Activated CD4-positive, alpha-beta memory T cell treated with anti-CD3 and anti-CD28 coated beads, Interleukin-2, amount 10 ng/mL, durations not matched to agents 7 days and 5 days (primary cell): Measurements from ENCODE around the gene CALHM5. TPM values are rescaled to one million over a fixed set of nuclear protein-coding genes. Genes with fewer than 3 reads are reported as not detected.
A peak's percentile ranks its signal among the peaks of the same experiment; 100 is the strongest.

Source experiments
- CTCF ChIA-PET: fragments of 350-600 bp; sonication (Branson Sonifier 250); formaldehyde crosslinking; loops from one replicate; lab custom pipeline; 2021; ENCODE audit warnings: antibody characterized with exemption, inconsistent platforms; lab: Charles Lee
- POLR2A ChIA-PET: fragments of 350-600 bp; sonication (Branson Sonifier 250); formaldehyde crosslinking; loops from one replicate; lab custom pipeline; 2021; ENCODE audit warnings: antibody characterized with exemption; lab: Charles Lee
- DNase-seq: peaks from one replicate; pipeline ENCODE4 v3.0.0-alpha.2; 2020
- H3K27ac Mint-ChIP-seq: one replicate; pipeline ENCODE4 v1.8.0; 2021; ENCODE audit warnings: mild to moderate bottlenecking, mixed read lengths
- H3K27me3 Mint-ChIP-seq: one replicate; pipeline ENCODE4 v1.8.0; 2021; ENCODE audit warnings: mixed read lengths
- H3K36me3 Mint-ChIP-seq: one replicate; pipeline ENCODE4 v1.8.0; 2021; ENCODE audit warnings: low read depth, mixed read lengths
- H3K4me1 Mint-ChIP-seq: one replicate; pipeline ENCODE4 v1.8.0; 2021; ENCODE audit warnings: mixed read lengths
- H3K4me3 Mint-ChIP-seq: one replicate; pipeline ENCODE4 v1.8.0; 2021; ENCODE audit warnings: mild to moderate bottlenecking, mixed read lengths
- H3K9me3 Mint-ChIP-seq: one replicate; pipeline ENCODE4 v1.8.0; 2021; ENCODE audit warnings: mixed read lengths
- total RNA-seq, 2 experiments: library from RNA; stranded (reverse); gene quantifications; one replicate each; pipeline ENCODE4 v1.2.3, GENCODE V29; 2021

The CALHM5 gene
- total RNA-seq, 2 experiments from 2014 or later: not detected

GRCh38 chr6:116536216-116536621, 24.8 kb downstream of the CALHM5 start:
- Mint-ChIP-seq H3K36me3 (no peaks in the 10 kb centered on the region), H3K27me3 (peaks cover 25% of the 10 kb centered on the region), H3K4me1 (no peaks in the 10 kb centered on the region), H3K4me3 (no peak overlapping the region), H3K27ac (no peak overlapping the region), H3K9me3 (no peaks in the 10 kb centered on the region)
- POLR2A ChIA-PET: interaction anchor here (0.7 kb wide), 1 partner anchor 35 kb away, joined by 3 read pairs; the partner anchor contains the start of gene RWDD1
- CTCF ChIA-PET: interaction anchor here (0.9 to 4.5 kb wide), 7 partner anchors 18 to 267 kb away, joined by 3 to 60 read pairs (median 9); partner anchors contain the start of genes CALHM4 and TSPYL1
- no peak for DNase-seq

GRCh38 chr6:116542426-116542825, 31.0 kb downstream of the CALHM5 start:
- Mint-ChIP-seq H3K9me3 (no peaks in the 10 kb centered on the region), H3K4me3 (no peak overlapping the region), H3K4me1 (no peaks in the 10 kb centered on the region), H3K27me3 (peaks cover 40% of the 10 kb centered on the region), H3K36me3 (no peaks in the 10 kb centered on the region), H3K27ac (no peak overlapping the region)
- DNase-seq: no peak
- ChIA-PET POLR2A (interaction anchor here (0.9 kb wide), 2 partner anchors 29 to 30 kb away, joined by 3 read pairs; partner anchors contain the start of gene RWDD1), CTCF (interaction anchor here (0.9 to 2.1 kb wide), 5 partner anchors 9 to 325 kb away, joined by 3 to 10 read pairs (median 5); no protein-coding TSS in a partner anchor)

- Mint-ChIP-seq H3K27me3 (peaks cover 44% of the 10 kb centered on the region), H3K27ac (no peak overlapping the region), H3K4me3 (no peak overlapping the region), H3K36me3 (no peaks in the 10 kb centered on the region), H3K9me3 (no peaks in the 10 kb centered on the region), H3K4me1 (no peaks in the 10 kb centered on the region)
- POLR2A ChIA-PET: interaction anchor here (0.9 kb wide), 1 partner anchor 29 kb away, joined by 3 read pairs; no protein-coding TSS in a partner anchor
- DNase-seq: no peak
- CTCF ChIA-PET: interaction anchor here (1.6 kb wide), 1 partner anchor 274 kb away, joined by 5 read pairs; no protein-coding TSS in a partner anchor
Observed at GRCh38 chr6:116543149-116543548, 31.7 kb downstream of the CALHM5 start.

GRCh38 chr6:116545651-116546050, 34.2 kb downstream of the CALHM5 start, which contains the start of gene TRAPPC3L:
TRAPPC3L (minus strand) TSS chr6:116545684; CDS start chr6:116545514, 170 bp downstream.
- no peak within 1 kb of the TSS for H3K4me3 Mint-ChIP-seq
- H3K4me1 Mint-ChIP-seq: no peaks in the 10 kb centered on the region
- no peak within 1 kb of the TSS for H3K27ac Mint-ChIP-seq
- H3K27me3 Mint-ChIP-seq: peaks cover 40% of the 10 kb centered on the region
- no peak for DNase-seq
- ChIA-PET CTCF (interaction anchor here (1.2 kb wide), 1 partner anchor 258 kb away, joined by 3 read pairs; no protein-coding TSS in a partner anchor), POLR2A (no interaction called here)
- no peaks in the 10 kb centered on the region for H3K36me3 Mint-ChIP-seq
- no peaks in the 10 kb centered on the region for H3K9me3 Mint-ChIP-seq

GRCh38 chr6:116547358-116547757, 35.9 kb downstream of the CALHM5 start:
- H3K9me3 Mint-ChIP-seq: no peaks in the 10 kb centered on the region
- H3K4me1 Mint-ChIP-seq: no peaks in the 10 kb centered on the region
- ChIA-PET CTCF (interaction anchor here (1.0 kb wide), 1 partner anchor 24 kb away, joined by 3 read pairs; the partner anchor contains the start of gene RWDD1), POLR2A (no interaction called here)
- H3K27me3 Mint-ChIP-seq: peaks cover 41% of the 10 kb centered on the region
- no peaks in the 10 kb centered on the region for H3K36me3 Mint-ChIP-seq
- no peak overlapping the region for H3K27ac Mint-ChIP-seq
- no peak for DNase-seq
- no peak overlapping the region for H3K4me3 Mint-ChIP-seq

- ChIA-PET POLR2A (no interaction called here), CTCF (interaction anchor here (1.7 kb wide), 1 partner anchor 10 kb away, joined by 6 read pairs; no protein-coding TSS in a partner anchor)
- no peaks in the 10 kb centered on the region for H3K9me3 Mint-ChIP-seq
- no peak for DNase-seq
- H3K27ac Mint-ChIP-seq: no peak overlapping the region
- no peaks in the 10 kb centered on the region for H3K36me3 Mint-ChIP-seq
- no peaks in the 10 kb centered on the region for H3K4me1 Mint-ChIP-seq
- H3K27me3 Mint-ChIP-seq: peaks cover 36% of the 10 kb centered on the region
- H3K4me3 Mint-ChIP-seq: no peak overlapping the region
Observed at GRCh38 chr6:116550796-116551195, 39.4 kb downstream of the CALHM5 start.

GRCh38 chr6:116553451-116553850, 42.0 kb downstream of the CALHM5 start, which contains the start of gene CALHM4:
CALHM4 (plus strand) TSS chr6:116553751; CDS start chr6:116553794, 43 bp downstream.
- ChIA-PET CTCF (interaction anchor here (0.8 to 1.5 kb wide), 3 partner anchors 18 to 284 kb away, joined by 3 to 4 read pairs (median 3); partner anchors contain the start of gene RSPH4A), POLR2A (no interaction called here)
- H3K27me3 Mint-ChIP-seq: peaks cover 27% of the 10 kb centered on the region
- H3K4me3 Mint-ChIP-seq: no peak within 1 kb of the TSS
- no peaks in the 10 kb centered on the region for H3K9me3 Mint-ChIP-seq
- no peak for DNase-seq
- no peak within 1 kb of the TSS for H3K27ac Mint-ChIP-seq
- H3K4me1 Mint-ChIP-seq: no peaks in the 10 kb centered on the region
- H3K36me3 Mint-ChIP-seq: no peaks in the 10 kb centered on the region

- no peak overlapping the region for H3K4me3 Mint-ChIP-seq
- no peaks in the 10 kb centered on the region for H3K4me1 Mint-ChIP-seq
- ChIA-PET CTCF (interaction anchor here (0.6 to 1.3 kb wide), 3 partner anchors 9 to 263 kb away, joined by 3 to 4 read pairs (median 3); no protein-coding TSS in a partner anchor), POLR2A (no interaction called here)
- no peaks in the 10 kb centered on the region for H3K36me3 Mint-ChIP-seq
- H3K27me3 Mint-ChIP-seq: peaks cover 18% of the 10 kb centered on the region
- H3K27ac Mint-ChIP-seq: no peak overlapping the region
- no peak for DNase-seq
- no peaks in the 10 kb centered on the region for H3K9me3 Mint-ChIP-seq
Observed at GRCh38 chr6:116556065-116556464, 44.6 kb downstream of the CALHM5 start.

GRCh38 chr6:116556814-116557415, 45.5 kb downstream of the CALHM5 start:
- DNase-seq: no peak
- H3K36me3 Mint-ChIP-seq: no peaks in the 10 kb centered on the region
- no peak overlapping the region for H3K4me3 Mint-ChIP-seq
- peaks cover 14% of the 10 kb centered on the region for H3K27me3 Mint-ChIP-seq
- ChIA-PET CTCF (no interaction called here), POLR2A (interaction anchor here (0.8 kb wide), 1 partner anchor 15 kb away, joined by 3 read pairs; the partner anchor contains the start of gene RWDD1)
- H3K4me1 Mint-ChIP-seq: no peaks in the 10 kb centered on the region
- H3K9me3 Mint-ChIP-seq: no peaks in the 10 kb centered on the region
- no peak overlapping the region for H3K27ac Mint-ChIP-seq

GRCh38 chr6:116557893-116558292, 46.5 kb downstream of the CALHM5 start:
- ChIA-PET CTCF (interaction anchor here (1.0 kb wide), 1 partner anchor 270 kb away, joined by 3 read pairs; no protein-coding TSS in a partner anchor), POLR2A (interaction anchor here (1.8 kb wide), 1 partner anchor 14 kb away, joined by 7 read pairs; the partner anchor contains the start of gene RWDD1)
- H3K9me3 Mint-ChIP-seq: no peaks in the 10 kb centered on the region
- no peak overlapping the region for H3K27ac Mint-ChIP-seq
- H3K4me1 Mint-ChIP-seq: no peaks in the 10 kb centered on the region
- H3K27me3 Mint-ChIP-seq: peaks cover 15% of the 10 kb centered on the region
- no peaks in the 10 kb centered on the region for H3K36me3 Mint-ChIP-seq
- DNase-seq: no peak
- no peak overlapping the region for H3K4me3 Mint-ChIP-seq

GRCh38 chr6:116560130-116560529, 48.7 kb downstream of the CALHM5 start:
- POLR2A ChIA-PET: interaction anchor here (1.5 to 1.8 kb wide), 2 partner anchors 10 to 12 kb away, joined by 7 read pairs; no protein-coding TSS in a partner anchor
- Mint-ChIP-seq H3K27ac (no peak overlapping the region), H3K36me3 (no peaks in the 10 kb centered on the region), H3K4me1 (peaks cover 4% of the 10 kb centered on the region), H3K4me3 (no peak overlapping the region), H3K27me3 (peaks cover 12% of the 10 kb centered on the region), H3K9me3 (no peaks in the 10 kb centered on the region)
- CTCF ChIA-PET: interaction anchor here (1.1 to 2.9 kb wide), 11 partner anchors 9 to 293 kb away, joined by 3 to 22 read pairs (median 6); partner anchors contain the start of gene RWDD1
- DNase-seq: no peak

GRCh38 chr6:116561377-116562018, 50.1 kb downstream of the CALHM5 start:
- Mint-ChIP-seq H3K27ac (no peak overlapping the region), H3K9me3 (no peaks in the 10 kb centered on the region), H3K36me3 (no peaks in the 10 kb centered on the region), H3K4me1 (peaks cover 4% of the 10 kb centered on the region), H3K4me3 (no peak overlapping the region), H3K27me3 (peaks cover 16% of the 10 kb centered on the region)
- CTCF ChIA-PET: interaction anchor here (0.5 to 2.9 kb wide), 24 partner anchors 10 to 295 kb away, joined by 3 to 22 read pairs (median 5); partner anchors contain the start of genes RSPH4A and RWDD1
- peak; percentile 73 for DNase-seq
- POLR2A ChIA-PET: interaction anchor here (1.5 to 1.8 kb wide), 2 partner anchors 9 to 11 kb away, joined by 7 read pairs; no protein-coding TSS in a partner anchor
